Neural progenitor cell (in vitro differentiated cells): ENCODE data around the gene TMEM218. TPM values are rescaled to one million over a fixed set of nuclear protein-coding genes. Genes with fewer than 3 reads are reported as not detected.

Source experiments
- DNase-seq: peaks from one replicate; pipeline ENCODE4 v3.0.0-alpha.2; 2016; ENCODE audit warnings: low spot score
- H2AFZ ChIP-seq: fragments of 200-600 bp; sonication (generic); replicated peaks from 2 replicates; pipeline ENCODE4 v1.6.1; 2016; ENCODE audit warnings: antibody characterized with exemption
- H3F3A ChIP-seq: fragments of 200-600 bp; sonication (generic); 2 replicates; pipeline ENCODE4 v1.6.1; 2016; ENCODE audit warnings: antibody characterized with exemption, low read depth
- H3K27ac ChIP-seq: fragments of 200-600 bp; sonication (generic); 2 replicates; pipeline ENCODE4 v1.5.1; 2016; ENCODE audit warnings: mild to moderate bottlenecking
- H3K27me3 ChIP-seq: fragments of 200-600 bp; sonication (generic); 2 replicates; pipeline ENCODE4 v1.6.1; 2016; ENCODE audit warnings: mild to moderate bottlenecking, moderate library complexity
- H3K36me3 ChIP-seq: fragments of 200-600 bp; sonication (generic); 2 replicates; pipeline ENCODE4 v1.5.1; 2016
- H3K4me1 ChIP-seq: fragments of 200-600 bp; sonication (generic); 2 replicates; pipeline ENCODE4 v1.6.1; 2016; ENCODE audit warnings: mixed run types
- H3K4me2 ChIP-seq: fragments of 200-600 bp; sonication (generic); 2 replicates; pipeline ENCODE4 v1.6.1; 2016
- H3K4me3 ChIP-seq: fragments of 200-600 bp; sonication (generic); 2 replicates; pipeline ENCODE4 v1.5.1; 2016
- H3K79me2 ChIP-seq: fragments of 200-600 bp; sonication (generic); 2 replicates; pipeline ENCODE4 v1.6.1; 2016; ENCODE audit warnings: low read depth
- H3K9ac ChIP-seq: fragments of 200-600 bp; sonication (generic); 2 replicates; pipeline ENCODE4 v1.6.1; 2016
- H3K9me3 ChIP-seq: fragments of 200-600 bp; sonication (generic); 2 replicates; pipeline ENCODE4 v1.5.1; 2016; ENCODE audit warnings: low read depth
- H4K20me1 ChIP-seq: fragments of 200-600 bp; sonication (generic); 2 replicates; pipeline ENCODE4 v1.6.1; 2016; ENCODE audit warnings: low read depth
- H3K27ac Mint-ChIP-seq: 3 replicates; pipeline ENCODE4 v1.8.0; 2021; ENCODE audit warnings: mixed read lengths
- H3K27me3 Mint-ChIP-seq: 2 replicates; pipeline ENCODE4 v1.8.0; 2022; ENCODE audit warnings: low read depth, mild to moderate bottlenecking, inconsistent platforms, moderate library complexity, mixed read lengths; ENCODE audit not compliant: insufficient read depth
- H3K36me3 Mint-ChIP-seq: 3 replicates; pipeline ENCODE4 v1.8.0; 2021; ENCODE audit warnings: mixed read lengths
- H3K4me1 Mint-ChIP-seq: 3 replicates; pipeline ENCODE4 v1.8.0; 2021; ENCODE audit warnings: mixed read lengths
- H3K4me3 Mint-ChIP-seq: 3 replicates; pipeline ENCODE4 v1.8.0; 2021; ENCODE audit warnings: mild to moderate bottlenecking, moderate library complexity, mixed read lengths
- H3K9me3 Mint-ChIP-seq: 3 replicates; pipeline ENCODE4 v1.8.0; 2020; ENCODE audit warnings: mixed read lengths
- EZH2 ChIP-seq: fragments of 200-600 bp; sonication (generic); IDR thresholded peaks from 2 replicates; pipeline ENCODE4 v1.6.1; 2017; ENCODE audit warnings: antibody characterized with exemption, mild to moderate bottlenecking, moderate library complexity
- EZH2phosphoT487 ChIP-seq: fragments of 200-600 bp; sonication (generic); IDR thresholded peaks from 2 replicates; pipeline ENCODE4 v1.6.1; 2017; ENCODE audit warnings: antibody characterized with exemption
- total RNA-seq: library from RNA; depleted of rRNA; stranded (reverse); fragments of >200 nt; gene quantifications from 2 replicates; pipeline ENCODE4 v1.2.3, GENCODE V29; 2015; ENCODE audit warnings: low replicate concordance
- TF ChIP-seq, protein P1 (sequence below): fragments of 200-600 bp; sonication (generic); IDR thresholded peaks from 2 replicates; pipeline ENCODE4 v1.5.1; 2017; ENCODE audit warnings: antibody characterized with exemption, mild to moderate bottlenecking

TMEM218 gene
- total RNA-seq, 1 donor from 2014 or later, result 44.1 TPM

DNA sequence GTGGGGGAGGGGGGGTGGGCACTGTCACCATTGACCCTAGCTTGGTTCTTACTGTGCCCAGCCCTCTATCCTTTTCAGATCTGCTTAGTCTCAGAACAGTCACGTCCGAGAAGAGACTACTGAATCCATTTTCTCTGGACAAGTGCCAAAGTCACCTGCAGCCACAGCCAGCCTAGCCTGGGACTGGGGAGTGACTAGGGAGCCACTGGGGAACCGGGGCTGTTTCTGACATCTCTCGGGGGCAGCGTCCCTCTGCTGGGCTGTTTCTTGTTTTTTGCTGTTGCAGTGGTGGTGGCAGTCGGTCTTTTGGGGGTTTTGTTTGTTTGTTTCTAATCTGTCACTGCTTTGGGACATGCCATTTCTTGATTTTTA, 39.6 kb downstream of the TMEM218 start:
- peaks cover 6% of the 10 kb centered on the region for H3K27me3 Mint-ChIP-seq

DNA sequence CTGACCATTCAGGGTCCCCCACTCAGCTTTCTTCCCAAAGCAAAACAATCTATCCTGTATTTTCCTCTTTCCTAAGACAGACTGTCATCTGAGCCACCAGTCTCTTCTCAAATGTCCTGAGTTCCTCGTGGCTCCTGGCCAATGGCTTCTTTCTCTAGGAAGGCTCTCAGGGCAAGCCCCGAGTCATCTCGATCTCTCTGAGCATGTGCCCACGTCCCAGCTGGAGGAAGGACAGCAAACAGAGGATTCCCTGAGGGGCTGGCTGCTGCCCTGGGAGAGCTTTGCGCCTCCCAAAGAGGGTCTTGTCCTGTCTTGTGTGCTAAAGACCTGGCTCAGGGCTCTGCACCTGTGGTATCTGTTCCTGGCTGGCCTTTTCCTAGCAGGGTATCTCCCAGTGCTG, 40.0 kb downstream of the TMEM218 start:
- peaks cover 23% of the 10 kb centered on the region for H3K4me1 Mint-ChIP-seq
- no peaks in the 10 kb centered on the region for H3K36me3 Mint-ChIP-seq
- Histone ChIP-seq H3K9ac (no peak overlapping the region), H3K4me2 (no peak overlapping the region), H3K9me3 (no peaks in the 10 kb centered on the region), H3K27ac (no peak overlapping the region), H2AFZ (peak overlapping the region; percentile 17), H3F3A (no peaks in the 10 kb centered on the region), H3K36me3 (no peaks in the 10 kb centered on the region), H3K4me1 (peaks cover 7% of the 10 kb centered on the region), H3K79me2 (no peaks in the 10 kb centered on the region), H3K4me3 (no peak overlapping the region), H4K20me1 (no peaks in the 10 kb centered on the region), H3K27me3 (peaks cover 3% of the 10 kb centered on the region)
- no peak for DNase-seq
- H3K4me3 Mint-ChIP-seq, result no peak overlapping the region
- no peaks in the 10 kb centered on the region for H3K9me3 Mint-ChIP-seq
- TF ChIP-seq EZH2 (no peak), EZH2phosphoT487 (no peak)
- TF ChIP-seq, protein P1, sequence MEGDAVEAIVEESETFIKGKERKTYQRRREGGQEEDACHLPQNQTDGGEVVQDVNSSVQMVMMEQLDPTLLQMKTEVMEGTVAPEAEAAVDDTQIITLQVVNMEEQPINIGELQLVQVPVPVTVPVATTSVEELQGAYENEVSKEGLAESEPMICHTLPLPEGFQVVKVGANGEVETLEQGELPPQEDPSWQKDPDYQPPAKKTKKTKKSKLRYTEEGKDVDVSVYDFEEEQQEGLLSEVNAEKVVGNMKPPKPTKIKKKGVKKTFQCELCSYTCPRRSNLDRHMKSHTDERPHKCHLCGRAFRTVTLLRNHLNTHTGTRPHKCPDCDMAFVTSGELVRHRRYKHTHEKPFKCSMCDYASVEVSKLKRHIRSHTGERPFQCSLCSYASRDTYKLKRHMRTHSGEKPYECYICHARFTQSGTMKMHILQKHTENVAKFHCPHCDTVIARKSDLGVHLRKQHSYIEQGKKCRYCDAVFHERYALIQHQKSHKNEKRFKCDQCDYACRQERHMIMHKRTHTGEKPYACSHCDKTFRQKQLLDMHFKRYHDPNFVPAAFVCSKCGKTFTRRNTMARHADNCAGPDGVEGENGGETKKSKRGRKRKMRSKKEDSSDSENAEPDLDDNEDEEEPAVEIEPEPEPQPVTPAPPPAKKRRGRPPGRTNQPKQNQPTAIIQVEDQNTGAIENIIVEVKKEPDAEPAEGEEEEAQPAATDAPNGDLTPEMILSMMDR, result no peak
- H3K27ac Mint-ChIP-seq, result peak overlapping the region; percentile 24
- H3K27me3 Mint-ChIP-seq, result peaks cover 6% of the 10 kb centered on the region

More for the DNA sequence above, 39.6 kb downstream of the TMEM218 start:
- H2AFZ ChIP-seq, result no peak overlapping the region
- peaks cover 23% of the 10 kb centered on the region for H3K4me1 Mint-ChIP-seq
- no peak overlapping the region for H3K27ac Mint-ChIP-seq
- no peaks in the 10 kb centered on the region for H3K27me3 ChIP-seq
- H4K20me1 ChIP-seq, result no peaks in the 10 kb centered on the region
- H3K4me3 Mint-ChIP-seq, result no peak overlapping the region
- TF ChIP-seq, protein P1, result no peak
- no peak for TF ChIP-seq EZH2
- no peak for TF ChIP-seq EZH2phosphoT487
- no peak overlapping the region for H3K4me2 ChIP-seq
- H3K4me3 ChIP-seq, result no peak overlapping the region
- no peak for DNase-seq
- no peaks in the 10 kb centered on the region for H3F3A ChIP-seq
- H3K9ac ChIP-seq, result no peak overlapping the region
- H3K79me2 ChIP-seq, result no peaks in the 10 kb centered on the region
- no peaks in the 10 kb centered on the region for H3K9me3 Mint-ChIP-seq
- no peaks in the 10 kb centered on the region for H3K36me3 Mint-ChIP-seq
- peaks cover 7% of the 10 kb centered on the region for H3K4me1 ChIP-seq
- H3K9me3 ChIP-seq, result no peaks in the 10 kb centered on the region
- H3K27ac ChIP-seq, result no peak overlapping the region
- no peaks in the 10 kb centered on the region for H3K36me3 ChIP-seq

DNA sequence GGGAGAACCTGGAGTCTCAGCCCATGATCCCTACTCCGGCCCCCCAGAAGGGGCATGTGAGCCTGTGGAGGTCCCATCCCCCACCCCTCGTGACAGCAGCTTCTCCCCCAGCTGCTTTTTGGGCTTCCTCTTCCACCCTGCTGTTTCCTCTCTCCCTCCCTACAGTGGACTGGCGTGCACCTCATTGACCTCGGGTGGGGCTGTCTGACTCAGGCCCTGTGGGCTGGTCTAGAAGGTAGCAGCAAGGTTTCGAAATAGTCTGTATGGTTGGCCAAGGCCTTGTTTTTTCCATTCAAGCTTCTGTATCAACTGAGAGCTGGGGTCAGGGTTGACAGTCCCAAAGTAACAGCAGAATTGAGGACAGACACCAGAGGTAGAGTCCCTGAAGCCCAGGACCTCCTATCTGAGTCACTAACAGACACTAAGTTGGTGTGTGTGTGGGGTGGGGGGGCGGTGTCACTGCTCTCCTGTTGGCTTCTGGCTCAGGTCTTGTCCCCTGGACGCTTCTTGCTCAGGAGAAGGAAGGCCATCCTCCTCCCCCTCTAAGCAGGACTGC, 40.6 kb downstream of the TMEM218 start:
- H3K79me2 ChIP-seq, result no peaks in the 10 kb centered on the region
- H3K4me3 ChIP-seq, result no peak overlapping the region
- Mint-ChIP-seq H3K4me1 (peaks cover 23% of the 10 kb centered on the region), H3K36me3 (no peaks in the 10 kb centered on the region), H3K27me3 (peaks cover 6% of the 10 kb centered on the region), H3K4me3 (no peak overlapping the region), H3K27ac (no peak overlapping the region), H3K9me3 (no peaks in the 10 kb centered on the region)
- H3K27ac ChIP-seq, result no peak overlapping the region
- TF ChIP-seq EZH2phosphoT487 (no peak), EZH2 (no peak)
- TF ChIP-seq, protein P1, result no peak
- H3K9ac ChIP-seq, result no peak overlapping the region
- H2AFZ ChIP-seq, result no peak overlapping the region
- H3K36me3 ChIP-seq, result no peaks in the 10 kb centered on the region
- no peaks in the 10 kb centered on the region for H3F3A ChIP-seq
- no peaks in the 10 kb centered on the region for H3K9me3 ChIP-seq
- DNase-seq, result no peak
- peaks cover 10% of the 10 kb centered on the region for H3K27me3 ChIP-seq
- peaks cover 7% of the 10 kb centered on the region for H3K4me1 ChIP-seq
- H4K20me1 ChIP-seq, result no peaks in the 10 kb centered on the region
- H3K4me2 ChIP-seq, result no peak overlapping the region
